HG02938 (cell line): ENCODE data around the gene TRAF7.

ENCODE experiments used
- ATAC-seq: cut with Tn5 transposase; IDR thresholded peaks from one replicate; pipeline ENCODE4 v1.9.1; 2021; ENCODE audit warnings: mild to moderate bottlenecking, moderate library complexity; ENCODE audit not compliant: unreplicated experiment

Gene TRAF7

GRCh38 chr16:2147378-2147777 is 8.2 kb upstream of the TRAF7 start:
- no peak for ATAC-seq

DNA sequence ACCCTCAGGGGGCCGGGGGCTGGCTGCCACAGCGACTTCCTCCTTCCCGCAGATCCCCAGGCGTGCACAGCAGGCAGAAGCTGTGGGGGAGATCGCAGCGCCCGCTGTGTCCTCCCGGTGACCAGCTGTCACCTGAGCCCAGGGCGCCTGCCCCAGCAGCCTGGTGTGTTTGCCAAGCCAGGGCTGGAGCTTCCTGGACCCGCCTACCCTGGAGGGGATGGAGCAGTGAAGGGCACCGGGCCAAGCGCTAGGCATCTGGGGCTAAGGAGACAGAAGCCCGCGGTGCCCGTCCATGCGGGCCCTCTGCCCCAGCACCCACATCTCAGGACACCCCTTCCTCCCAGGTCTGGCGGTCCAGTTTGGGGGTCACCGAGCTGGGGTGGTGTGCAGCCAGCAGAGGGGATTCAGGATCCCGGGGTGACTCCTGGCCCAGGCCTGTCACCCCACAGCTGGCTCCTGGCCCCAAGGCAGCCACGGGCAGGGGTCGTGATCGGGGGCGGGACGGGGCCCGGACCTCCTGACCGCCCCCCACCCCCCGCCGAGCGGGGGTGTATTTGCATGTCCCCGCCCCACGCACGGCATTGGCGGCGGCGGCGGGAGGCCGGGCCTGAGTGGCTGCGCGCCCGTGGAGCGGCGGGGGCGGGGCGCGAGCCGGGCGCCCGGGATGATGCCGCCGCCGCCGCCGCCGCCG is 7.5 kb upstream of the TRAF7 start, which contains the start of gene RAB26:
Gene RAB26 (plus strand): TSS at position 645 of the 691 bp plus-strand sequence. CDS start 159 bp downstream, outside the sequence.
- ATAC-seq: no peak

GRCh38 chr16:2148714-2149629 is 6.6 kb upstream of the TRAF7 start:
- no peak for ATAC-seq

DNA sequence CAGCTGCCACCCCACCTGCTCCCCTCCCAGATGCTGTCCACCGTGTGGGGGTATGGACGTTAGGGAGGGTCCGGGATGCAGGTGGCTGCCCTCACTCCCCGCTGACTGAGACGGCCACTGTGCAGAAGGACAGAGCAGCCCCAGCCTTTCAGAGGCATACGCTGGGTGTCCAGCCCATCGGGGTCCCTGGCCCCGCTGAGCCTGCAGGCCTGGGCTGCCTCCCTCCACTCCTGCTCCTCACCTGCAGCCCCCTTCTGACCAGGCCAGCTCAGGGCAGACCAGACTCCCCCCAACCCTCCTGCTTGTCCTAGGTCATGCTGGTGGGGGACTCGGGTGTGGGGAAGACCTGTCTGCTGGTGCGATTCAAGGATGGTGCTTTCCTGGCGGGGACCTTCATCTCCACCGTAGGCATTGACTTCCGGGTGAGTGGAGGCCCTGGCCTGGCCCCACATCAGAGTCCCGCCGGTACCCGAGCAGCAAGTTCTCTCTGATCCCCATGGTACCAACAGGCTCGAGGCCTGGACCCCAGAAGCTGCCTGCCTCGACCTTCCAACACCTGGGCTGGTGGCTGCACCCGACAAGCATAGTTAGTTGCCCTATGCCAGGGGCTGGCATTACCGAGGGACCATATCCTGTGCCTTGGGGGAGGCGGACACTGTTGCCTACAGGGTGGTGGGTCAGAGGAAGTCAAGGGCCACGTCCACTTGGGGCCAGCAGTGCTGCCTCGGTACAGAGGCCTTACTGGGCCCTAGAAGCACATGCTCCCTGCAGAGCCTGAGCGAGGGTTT is 5.8 kb upstream of the TRAF7 start:
- ATAC-seq: no peak

DNA sequence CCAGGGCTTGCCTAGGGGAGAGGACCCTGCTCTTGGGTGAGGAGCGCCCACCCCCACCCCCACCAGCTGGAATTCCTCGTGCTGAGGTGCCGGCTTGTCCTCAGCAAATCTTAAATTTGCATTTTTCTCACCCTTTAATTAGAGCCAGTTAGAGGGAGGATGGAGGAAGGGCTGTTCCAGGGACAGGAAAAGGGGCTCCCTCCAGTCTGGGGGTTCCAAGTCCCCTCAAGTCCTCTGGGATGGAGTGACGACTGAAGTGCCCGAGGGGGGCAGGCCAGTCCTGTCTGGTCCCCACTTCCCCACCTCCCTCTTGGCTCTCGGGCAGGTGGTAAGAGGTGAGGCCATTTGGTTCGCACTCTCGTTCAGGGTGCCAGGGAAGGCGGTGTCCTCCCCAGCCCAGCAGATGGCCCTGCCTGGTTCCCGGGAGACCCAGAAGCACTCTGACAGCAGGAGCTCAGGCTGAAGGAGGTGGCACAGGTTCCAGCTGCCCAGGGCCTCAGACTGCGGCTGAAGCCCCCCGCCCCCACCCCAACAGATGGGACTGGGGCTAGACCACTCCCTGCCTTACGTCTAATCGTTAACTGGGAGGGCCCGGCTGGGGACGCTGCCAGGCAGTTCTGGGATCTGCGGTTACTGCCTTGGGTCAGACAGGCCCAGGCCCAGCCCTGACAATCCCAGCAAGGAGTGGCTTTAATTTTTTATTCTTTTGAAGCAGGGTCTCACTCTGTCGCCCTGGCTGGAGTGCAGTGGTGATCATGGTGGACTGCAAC is 5.0 kb upstream of the TRAF7 start:
- no peak for ATAC-seq

- ATAC-seq: no peak
These were observed 4.1 kb upstream of the TRAF7 start for GRCh38 chr16:2151188-2152091.

GRCh38 chr16:2152695-2153506 is 2.7 kb upstream of the TRAF7 start:
- no peak for ATAC-seq

DNA sequence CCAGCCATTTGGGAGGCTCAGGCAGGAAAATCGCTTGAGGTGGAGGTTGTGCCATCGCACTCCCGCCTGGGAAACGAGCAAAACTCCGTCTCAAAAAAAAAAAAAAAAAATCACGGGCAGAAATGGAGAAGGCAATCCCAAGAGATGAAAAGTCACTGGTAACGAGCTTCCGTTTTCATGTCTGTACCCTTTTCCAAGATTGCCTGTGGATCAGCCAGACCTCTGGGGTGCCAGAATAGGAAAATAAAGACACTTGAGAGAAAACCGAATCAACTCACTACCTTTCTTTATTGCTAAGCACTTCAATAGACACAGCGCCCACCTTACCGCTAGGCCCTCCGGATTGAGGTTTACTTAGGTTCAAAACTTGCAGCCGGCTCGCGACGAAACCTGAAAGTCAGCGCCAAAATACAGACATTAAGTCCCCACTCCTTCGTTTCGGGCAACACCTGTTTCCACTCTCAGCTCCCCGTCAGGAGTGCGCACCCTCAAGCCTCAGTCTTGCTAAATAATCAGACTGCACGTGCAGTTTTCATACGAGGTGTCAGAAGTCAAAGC is 970 bp upstream of the TRAF7 start:
- ATAC-seq: no peak

DNA sequence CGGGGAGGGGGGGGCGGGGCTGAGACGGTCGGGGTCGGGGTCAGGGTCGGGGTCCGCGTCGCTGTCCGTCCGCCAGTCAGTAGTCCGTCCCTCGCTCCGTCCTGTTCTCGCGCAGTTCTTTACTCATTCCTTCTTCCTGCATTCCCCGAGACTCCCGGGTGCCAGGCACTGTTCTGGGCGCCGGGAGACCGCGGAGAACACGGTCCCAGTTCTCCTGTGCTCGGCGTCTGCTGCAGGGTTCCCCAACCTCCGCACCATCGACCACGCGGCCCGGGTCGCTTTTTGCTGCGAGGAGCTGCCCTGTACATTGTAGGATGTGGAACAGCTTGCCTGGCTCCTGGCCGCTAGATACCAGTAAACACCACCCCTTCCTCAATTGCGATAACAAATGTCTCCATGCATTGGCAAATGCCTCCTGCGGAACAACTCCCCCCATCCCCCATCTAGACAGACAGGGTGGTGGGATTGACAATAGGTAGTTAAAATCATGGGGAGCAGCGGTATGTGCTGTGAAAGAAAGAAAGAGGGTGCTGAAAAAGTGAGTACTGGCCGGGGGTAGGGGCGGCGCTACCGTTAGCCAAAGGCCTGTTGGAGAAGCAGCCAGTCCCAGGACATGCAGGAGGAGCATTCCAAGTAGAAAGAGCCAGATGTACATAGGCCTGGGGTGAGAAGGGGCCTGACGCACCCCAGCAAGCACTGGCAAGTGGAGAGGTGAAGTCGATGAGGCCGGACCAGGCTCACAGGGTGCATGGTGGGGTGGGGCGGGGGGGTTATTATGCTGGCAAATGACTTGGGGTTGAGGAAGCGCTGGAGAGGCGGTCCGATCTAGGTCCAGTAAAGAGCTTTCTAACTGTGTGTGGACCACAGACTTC is 631 bp downstream of the TRAF7 start:
- no peak for ATAC-seq

DNA sequence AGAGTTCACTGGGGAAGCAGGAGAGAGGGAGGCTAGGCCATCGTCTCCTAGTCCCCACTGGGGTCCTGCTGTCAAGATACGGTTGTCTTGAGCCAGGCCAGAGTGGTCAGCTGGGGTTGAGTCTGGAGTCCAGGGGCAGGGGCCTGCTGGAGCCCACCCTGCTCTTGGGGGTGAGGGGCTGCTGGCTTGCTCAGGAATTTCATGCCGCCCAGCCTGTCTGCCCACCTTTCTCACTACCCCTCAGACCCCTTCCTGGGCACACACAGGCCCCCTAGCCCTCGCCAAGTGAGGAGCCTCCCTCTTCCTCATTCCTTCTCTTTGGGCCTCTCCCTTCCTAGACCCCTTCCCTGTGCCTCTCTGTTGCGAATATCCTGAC is 1.3 kb downstream of the TRAF7 start:
- ATAC-seq: no peak

DNA sequence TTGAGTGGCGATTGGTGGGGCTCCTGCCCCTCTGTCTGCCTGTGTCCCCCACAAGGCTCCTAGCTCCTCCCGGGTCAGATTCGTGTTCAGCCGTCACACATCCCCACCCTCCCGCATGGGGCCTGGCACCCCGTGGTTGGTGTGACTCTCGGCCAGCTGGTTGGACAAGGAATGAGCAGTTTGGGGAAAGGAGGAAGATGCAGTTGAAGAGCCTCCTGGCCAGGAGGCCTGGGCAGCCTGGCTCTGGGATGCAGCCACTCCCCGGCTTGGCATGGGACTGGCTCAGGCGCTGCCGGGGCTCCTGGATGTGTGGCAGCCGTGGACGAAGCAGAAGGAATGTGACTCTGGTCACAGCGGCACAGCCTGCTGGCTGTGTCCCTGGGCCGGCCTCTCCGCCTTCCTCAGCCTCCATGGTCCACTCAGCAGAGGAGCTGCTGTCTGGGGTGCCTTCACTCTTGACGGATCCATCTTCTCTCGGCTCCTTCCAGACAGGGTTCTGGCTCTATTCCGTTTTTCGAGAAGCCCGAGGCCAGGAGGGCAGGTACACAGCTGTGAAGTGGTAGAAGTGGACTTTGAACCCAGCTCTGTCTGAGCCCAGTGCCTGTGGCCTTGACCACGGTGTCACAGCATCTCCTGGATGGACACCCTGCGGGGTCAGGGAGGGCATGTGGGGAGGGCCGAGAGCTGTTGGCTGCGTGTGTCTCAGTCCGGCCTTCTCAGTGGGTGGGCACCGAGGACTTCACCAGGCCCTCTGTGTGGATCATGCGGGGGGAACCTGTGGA is 2.1 kb downstream of the TRAF7 start:
- no peak for ATAC-seq

GRCh38 chr16:2158262-2158638 is 2.7 kb downstream of the TRAF7 start:
- no peak for ATAC-seq

- no peak for ATAC-seq
These were observed 3.7 kb downstream of the TRAF7 start for GRCh38 chr16:2159175-2159838.

- ATAC-seq: no peak
These were observed 5.5 kb downstream of the TRAF7 start for GRCh38 chr16:2160915-2161551.

- ATAC-seq: no peak
These were observed 6.3 kb downstream of the TRAF7 start for GRCh38 chr16:2161911-2162310.

- no peak for ATAC-seq
These were observed 7.1 kb downstream of the TRAF7 start for GRCh38 chr16:2162676-2163118.
